ENCODE data around the gene AREG. TPM values are rescaled to one million over a fixed set of nuclear protein-coding genes. Genes with fewer than 3 reads are reported as not detected.
"Not testable (repeated sequence)": the region's sequence is repeated elsewhere in the genome, so short reads cannot be mapped to it uniquely, and the experiment has no call there.

The AREG gene
- total RNA-seq (ENCODE audit: low replicate concordance): 0.54 TPM in 1 of 2 replicates, not detected in the other

DNA sequence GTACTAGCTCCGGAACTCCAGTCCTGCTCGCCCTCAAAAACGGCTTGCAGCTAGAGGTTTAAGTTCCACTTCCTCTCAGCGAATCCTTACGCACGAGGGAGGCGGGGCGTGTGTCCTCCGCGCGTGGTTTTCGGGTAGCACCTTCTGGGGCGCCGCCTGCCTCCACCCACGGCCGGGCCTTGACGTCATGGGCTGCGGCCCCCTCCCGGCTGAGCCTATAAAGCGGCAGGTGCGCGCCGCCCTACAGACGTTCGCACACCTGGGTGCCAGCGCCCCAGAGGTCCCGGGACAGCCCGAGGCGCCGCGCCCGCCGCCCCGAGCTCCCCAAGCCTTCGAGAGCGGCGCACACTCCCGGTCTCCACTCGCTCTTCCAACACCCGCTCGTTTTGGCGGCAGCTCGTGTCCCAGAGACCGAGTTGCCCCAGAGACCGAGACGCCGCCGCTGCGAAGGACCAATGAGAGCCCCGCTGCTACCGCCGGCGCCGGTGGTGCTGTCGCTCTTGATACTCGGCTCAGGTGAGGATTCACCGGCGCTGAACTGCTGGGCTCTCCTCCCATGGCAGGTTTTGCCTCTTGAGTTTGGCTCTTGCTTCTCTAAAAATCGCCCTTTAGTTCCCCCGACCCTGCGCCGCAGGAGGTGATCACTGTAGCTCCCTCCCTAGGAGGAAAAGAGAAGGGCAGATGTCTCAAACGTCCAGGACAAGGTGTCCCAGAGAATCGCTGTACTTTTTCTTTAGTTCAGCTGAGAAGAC, at the start of gene AREG:
Gene AREG, plus strand, starts transcription at position 246 of the 752 bp plus-strand sequence. Its CDS starts 210 bp downstream, at position 456.
- peak; percentile 66 for TF ChIP-seq CTCF (IDR thresholded peaks at IDR 0.05; ENCODE audit: insufficient read depth, low read length)
- H3K4me3 ChIP-seq (ENCODE audit: low read depth, low read length): peak within 1 kb of the TSS; percentile 77
- DNase-seq (ENCODE audit: low read depth): peak; percentile 47

GRCh38 chr4:74395633-74396032, 49.3 kb upstream of the AREG start:
- no peak for DNase-seq (ENCODE audit: low read depth)

GRCh38 chr4:74397748-74398426, 47.0 kb upstream of the AREG start:
- TF ChIP-seq CTCF (IDR thresholded peaks at IDR 0.05; ENCODE audit: insufficient read depth, low read length): no peak
- H3K4me3 ChIP-seq (ENCODE audit: low read depth, low read length): peak overlapping the region; percentile 37
- peak; percentile 41 for DNase-seq (ENCODE audit: low read depth)

More at GRCh38 chr4:74395633-74396032, 49.3 kb upstream of the AREG start:
- TF ChIP-seq CTCF (IDR thresholded peaks at IDR 0.05; ENCODE audit: insufficient read depth, low read length): no peak
- H3K4me3 ChIP-seq (ENCODE audit: low read depth, low read length): no peak overlapping the region

GRCh38 chr4:74398894-74399589, 45.9 kb upstream of the AREG start:
- not testable (repeated sequence) for H3K4me3 ChIP-seq (ENCODE audit: low read depth, low read length); DNase-seq (ENCODE audit: low read depth)

DNA sequence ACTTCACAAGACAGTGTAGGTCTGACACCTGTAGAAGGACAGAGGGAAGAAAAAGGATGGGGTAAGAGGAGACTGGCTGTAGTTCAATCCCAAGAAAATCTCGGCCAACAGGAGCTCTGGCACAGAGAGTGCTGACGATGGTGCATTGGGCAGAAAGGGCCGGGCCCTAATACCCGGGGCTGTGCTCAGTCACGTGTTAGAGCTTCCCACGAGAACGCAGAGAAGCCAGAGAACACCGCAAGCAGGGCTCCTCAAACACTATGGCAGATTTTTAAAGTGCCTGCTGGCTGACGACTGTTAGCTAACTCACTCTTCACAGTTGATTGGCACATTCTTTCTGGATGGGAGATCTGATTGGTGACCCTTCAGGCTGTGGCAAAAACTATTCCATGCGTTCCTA, 44.5 kb upstream of the AREG start:
- no peak overlapping the region for H3K4me3 ChIP-seq (ENCODE audit: low read depth, low read length)
- DNase-seq (ENCODE audit: low read depth): no peak
- no peak for TF ChIP-seq CTCF (IDR thresholded peaks at IDR 0.05; ENCODE audit: insufficient read depth, low read length)

DNA sequence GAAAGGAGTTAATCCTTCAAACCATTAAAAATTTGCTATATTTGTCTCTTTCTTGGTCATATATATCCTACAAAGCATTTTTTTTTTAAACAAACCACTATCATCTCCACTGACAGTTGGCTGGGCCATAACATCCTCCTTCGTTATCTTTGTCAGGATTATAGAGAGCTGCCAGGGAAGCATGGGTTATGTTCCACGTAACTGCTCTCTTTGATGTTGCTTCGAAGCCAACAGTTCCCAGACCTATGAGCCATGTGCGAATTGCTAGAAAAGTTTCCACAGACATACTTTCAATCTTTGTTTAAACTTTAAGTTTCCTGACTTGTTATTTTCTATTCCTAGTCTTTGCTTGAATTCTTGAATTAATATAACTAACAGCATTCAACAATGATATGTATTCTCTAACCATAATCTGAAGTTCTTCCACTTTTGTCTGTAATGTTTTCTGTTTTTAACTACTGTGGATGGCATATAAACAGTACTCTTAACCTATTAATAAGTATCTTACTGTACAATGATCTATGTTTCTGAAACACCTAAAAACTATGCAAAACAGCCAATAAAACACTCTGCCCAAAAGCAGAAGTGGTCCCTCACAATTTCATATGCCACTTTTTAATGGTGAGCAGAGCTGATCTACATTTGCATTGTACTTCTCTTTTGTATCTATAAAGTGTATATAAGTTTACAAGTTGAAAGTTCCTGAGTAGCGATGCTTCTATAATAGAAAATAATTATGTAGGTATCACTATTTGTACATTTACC, 42.1 kb upstream of the AREG start:
- no peak for DNase-seq (ENCODE audit: low read depth)
- H3K4me3 ChIP-seq (ENCODE audit: low read depth, low read length): no peak overlapping the region

More for the DNA sequence above, 42.1 kb upstream of the AREG start:
- TF ChIP-seq CTCF (IDR thresholded peaks at IDR 0.05; ENCODE audit: insufficient read depth, low read length): no peak
